Heart left ventricle (tissue), 13 donors: ENCODE measurements around the gene SMARCC1.

Experiments used
- POLR2A ChIP-seq, 2 donors: fragments of 450-650 bp; IDR thresholded peaks; one replicate each; pipeline ENCODE4 v1.6.1; 2017; ENCODE audit warnings: antibody characterized with exemption in 2 of 2, mild to moderate bottlenecking in 2 of 2, moderate library complexity in 2 of 2
- TF ChIP-seq, protein P1 (sequence below), 12 donors: fragments of 200-600 bp; sonication (generic) in 4 of 12; IDR thresholded peaks; one replicate each; pipeline versions ENCODE4 v1.5.0 to v1.8.0; 2018 to 2022; ENCODE audit warnings: antibody characterized with exemption in 12 of 12, mild to moderate bottlenecking in 5 of 12
- donor health status: ischemic (EF 13 %, LVEDD 7.1; RV severe dilation, severe dysfunction).
- donor health status: DM: no; HTN: yes; CAD: no.
- donor health status: DM: no; HTN: no; CAD: no.
- donor health status: ischemic (EF 25% LVEDD 6.9; RV normal size, moderate dysfunction).
- donor health status: ischemic (EF 25% LVEDD 5.7; RV mildly dilated, moderate dysfunction).
- donor health status: ischemic (EF 35%, LVEDD 5.7; RV mildly dilated, moderate dysfunction).
- donor health status: nonischemic (EF 11% LVEDD 7.7; RV severe dilation, severe dysfunction).
- donor health status: DM: yes; HTN: yes; CAD: no.
- donor health status: PGD.
- donor health status: ischemic (EF 29% LVEDD 5.4; RV normal size, mild dysfunction).
- donor health status: nonischemic (EF 23%, LVEDD 6.1; RV moderate dilation, normal function).

DNA sequence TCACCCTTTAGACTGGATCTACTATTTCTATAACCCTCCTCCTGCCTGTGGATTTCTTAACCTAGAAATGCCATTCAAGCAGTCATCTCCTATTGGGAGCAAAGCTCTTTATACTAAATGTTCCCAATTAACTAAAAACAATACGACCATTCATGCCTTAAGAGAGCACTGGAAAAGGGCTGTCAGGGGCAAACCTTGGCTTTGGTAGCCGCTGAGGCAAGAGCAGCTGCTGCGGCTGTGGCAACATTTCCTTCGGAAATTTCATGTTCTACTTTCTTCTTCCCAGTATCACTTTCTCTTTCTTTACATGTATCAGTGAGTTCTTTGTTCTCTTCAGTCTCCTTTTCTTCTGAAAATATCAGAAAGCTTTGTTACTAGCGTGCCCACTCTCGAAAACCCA, 146.7 kb downstream of the SMARCC1 start:
- TF ChIP-seq, protein P1, sequence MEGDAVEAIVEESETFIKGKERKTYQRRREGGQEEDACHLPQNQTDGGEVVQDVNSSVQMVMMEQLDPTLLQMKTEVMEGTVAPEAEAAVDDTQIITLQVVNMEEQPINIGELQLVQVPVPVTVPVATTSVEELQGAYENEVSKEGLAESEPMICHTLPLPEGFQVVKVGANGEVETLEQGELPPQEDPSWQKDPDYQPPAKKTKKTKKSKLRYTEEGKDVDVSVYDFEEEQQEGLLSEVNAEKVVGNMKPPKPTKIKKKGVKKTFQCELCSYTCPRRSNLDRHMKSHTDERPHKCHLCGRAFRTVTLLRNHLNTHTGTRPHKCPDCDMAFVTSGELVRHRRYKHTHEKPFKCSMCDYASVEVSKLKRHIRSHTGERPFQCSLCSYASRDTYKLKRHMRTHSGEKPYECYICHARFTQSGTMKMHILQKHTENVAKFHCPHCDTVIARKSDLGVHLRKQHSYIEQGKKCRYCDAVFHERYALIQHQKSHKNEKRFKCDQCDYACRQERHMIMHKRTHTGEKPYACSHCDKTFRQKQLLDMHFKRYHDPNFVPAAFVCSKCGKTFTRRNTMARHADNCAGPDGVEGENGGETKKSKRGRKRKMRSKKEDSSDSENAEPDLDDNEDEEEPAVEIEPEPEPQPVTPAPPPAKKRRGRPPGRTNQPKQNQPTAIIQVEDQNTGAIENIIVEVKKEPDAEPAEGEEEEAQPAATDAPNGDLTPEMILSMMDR (IDR thresholded peaks at IDR 0.05) = no peak
- no peak for TF ChIP-seq POLR2A (IDR thresholded peaks at IDR 0.05)
